NCI-H2171 (cell line): ENCODE data around the gene DCTN1.
"Not testable (repeated sequence)": the region's sequence is repeated elsewhere in the genome, so short reads cannot be mapped to it uniquely, and the experiment has no call there.

Source experiments
- DNase-seq: peaks from one replicate; lab custom pipeline; 2025; lab: John Stamatoyannopoulos, UW

Gene DCTN1

DNA sequence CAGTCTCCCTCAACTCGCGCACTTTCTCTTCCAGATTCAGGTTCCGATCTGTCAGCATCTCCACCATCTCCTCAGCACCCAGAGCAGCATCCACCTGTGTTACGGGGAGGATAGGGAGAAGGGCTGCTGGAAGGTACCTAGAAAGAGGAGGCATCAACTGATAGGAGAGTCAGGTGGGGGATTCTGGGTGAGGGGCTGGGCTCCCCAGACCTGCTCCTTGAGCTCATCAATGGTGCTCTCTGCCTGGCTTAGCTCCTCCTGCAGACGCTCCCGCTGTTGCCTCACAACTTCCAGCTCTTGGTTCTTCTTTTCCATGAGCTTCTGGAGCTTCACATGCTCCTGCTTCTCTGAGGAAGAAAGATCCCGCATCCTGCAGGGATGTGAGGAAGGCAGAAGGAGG is 10.1 kb downstream of the DCTN1 start:
- no peak for DNase-seq

DNA sequence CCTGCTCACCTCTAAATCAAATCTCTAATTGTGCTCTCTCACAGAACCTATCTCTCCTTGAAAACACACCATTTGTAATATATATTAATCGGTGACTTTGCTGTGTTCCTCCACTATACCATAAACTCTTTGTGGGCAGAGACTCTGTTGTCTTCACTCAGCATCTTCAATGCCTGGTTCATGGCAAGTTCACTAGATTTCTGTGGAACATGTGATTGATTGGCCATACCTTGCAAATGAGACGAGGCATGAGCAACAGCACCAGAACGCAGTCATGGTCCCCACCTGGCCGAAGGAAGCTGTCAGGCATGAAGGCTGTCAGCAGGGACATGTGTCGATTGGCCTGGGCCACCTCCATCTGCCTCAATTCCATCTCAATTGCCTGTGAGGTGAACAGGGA is 11.6 kb downstream of the DCTN1 start:
- no peak for DNase-seq

DNA sequence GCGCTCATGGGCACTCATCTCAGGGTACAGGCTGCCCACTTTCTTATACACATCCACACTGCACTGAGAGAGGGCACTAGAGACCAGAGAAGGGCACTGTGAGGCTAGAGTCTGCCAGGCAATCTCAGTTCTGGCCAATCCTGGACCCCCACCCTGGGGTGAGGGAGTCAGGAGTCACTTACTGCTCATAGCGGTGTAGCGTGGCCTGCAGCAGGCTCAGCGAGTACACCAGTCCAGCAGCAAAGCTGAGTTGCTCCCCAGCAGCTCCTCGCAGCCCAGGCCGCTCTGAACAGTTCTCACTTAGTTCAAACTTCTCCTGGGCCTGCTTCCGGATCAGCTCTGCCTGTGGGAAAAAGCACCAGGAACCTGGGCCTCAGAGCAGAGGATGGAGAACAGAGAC is 12.3 kb downstream of the DCTN1 start:
- DNase-seq = no peak

DNA sequence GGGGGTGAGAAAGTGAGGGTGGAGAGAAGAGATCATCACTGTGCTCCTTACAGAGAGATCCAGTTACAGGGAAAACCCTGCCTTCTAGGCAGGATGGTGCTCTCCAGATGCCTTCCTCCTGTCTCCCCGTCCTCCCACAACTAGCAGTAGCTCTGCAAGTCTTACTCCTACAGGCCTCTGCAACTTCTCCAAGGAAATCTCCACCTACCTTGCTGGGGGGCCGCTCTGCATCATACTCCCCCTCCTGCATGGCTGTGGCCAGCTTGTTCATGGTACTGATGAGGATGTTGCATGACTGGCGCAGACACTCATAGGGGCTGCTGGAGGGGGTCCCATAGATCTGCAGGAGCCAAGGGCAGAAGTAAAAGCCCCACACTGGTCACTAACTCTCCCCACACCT is 14.1 kb downstream of the DCTN1 start:
- DNase-seq = no peak

DNA sequence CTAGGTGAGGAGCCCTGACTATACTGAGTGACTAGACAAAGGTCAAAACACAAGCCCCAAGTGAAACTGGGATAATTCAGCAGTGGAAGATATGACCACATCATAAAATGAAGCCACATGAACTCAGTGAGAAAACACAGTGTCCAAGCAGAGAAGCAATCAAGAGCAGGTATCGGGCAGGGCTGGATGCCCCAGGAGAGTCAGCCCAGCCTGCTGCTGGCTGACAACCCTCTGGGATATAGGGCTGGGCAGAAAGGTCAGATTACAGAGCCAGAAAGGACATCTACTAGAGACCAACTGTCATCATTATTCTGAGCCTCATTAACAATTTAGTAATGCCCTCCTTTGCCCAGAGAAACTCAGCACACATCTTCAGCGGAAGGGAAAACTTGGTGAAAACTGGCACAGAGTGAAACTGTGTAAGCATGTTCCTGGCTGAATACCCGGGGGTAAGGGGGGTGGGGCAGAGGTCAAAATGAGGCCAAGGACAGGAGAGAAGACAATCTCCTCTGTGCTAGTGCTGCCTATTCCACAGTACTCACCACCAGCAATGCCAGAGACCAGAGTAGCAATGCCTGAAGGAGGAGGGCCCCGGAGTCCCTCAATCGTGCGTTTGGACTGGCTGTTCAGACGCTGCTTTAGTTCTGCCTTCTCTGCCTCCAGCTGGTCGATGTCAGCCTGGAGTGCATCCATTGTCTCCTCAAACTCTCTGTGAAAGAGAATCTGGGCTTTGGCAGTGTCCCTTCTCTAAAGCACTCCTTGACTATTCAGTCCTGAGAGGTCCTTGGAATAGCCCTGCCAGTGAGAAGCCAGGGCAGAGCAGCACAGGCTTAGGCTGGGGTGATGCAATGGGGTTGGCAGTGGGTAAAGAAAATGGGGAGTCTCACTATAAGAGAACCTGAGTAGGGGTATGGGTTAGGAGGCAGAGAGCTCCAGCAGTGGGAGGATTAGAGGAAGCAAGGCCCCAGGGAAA is 15.3 kb downstream of the DCTN1 start:
- DNase-seq = no peak

DNA sequence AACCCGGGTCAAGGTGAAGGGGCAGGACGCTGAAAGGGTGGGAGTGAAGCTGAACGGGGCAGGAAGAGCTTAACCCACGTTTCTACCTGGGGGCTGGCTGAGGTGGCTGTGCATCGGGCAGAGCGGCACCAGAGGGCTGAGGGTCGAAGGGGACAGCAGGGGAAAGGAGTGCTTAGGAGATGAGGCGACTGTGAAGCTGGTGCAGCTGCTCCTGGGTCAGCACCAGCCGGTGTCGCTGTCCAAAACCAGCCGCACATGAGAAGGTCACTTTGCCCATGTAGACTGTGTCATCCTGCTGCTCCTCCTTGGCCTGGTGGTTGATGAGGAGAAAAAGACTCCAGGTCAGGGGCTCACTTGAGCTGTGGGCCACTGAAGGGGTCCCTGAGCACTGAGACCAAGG is 18.8 kb downstream of the DCTN1 start:
- DNase-seq = no peak

DNA sequence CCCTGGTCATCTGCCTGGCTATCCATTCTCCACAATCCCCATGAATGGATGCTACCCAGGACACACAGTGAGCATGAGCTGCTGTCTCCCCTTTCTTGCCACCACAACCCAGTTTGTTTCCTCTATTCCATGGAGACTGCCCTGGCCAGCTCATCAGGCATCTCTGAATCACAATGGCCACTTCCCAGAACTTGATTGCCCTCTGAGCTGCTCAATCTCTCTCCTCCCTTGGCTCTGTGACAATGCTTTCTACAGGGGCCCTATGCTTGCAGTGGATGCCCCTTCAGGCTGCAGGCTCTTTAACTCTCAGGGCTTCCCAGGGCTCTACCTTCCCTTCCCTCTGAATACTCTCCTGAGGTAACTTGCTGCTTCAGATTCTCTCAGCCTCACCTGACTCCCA is 22.5 kb downstream of the DCTN1 start:
- DNase-seq = no peak

DNA sequence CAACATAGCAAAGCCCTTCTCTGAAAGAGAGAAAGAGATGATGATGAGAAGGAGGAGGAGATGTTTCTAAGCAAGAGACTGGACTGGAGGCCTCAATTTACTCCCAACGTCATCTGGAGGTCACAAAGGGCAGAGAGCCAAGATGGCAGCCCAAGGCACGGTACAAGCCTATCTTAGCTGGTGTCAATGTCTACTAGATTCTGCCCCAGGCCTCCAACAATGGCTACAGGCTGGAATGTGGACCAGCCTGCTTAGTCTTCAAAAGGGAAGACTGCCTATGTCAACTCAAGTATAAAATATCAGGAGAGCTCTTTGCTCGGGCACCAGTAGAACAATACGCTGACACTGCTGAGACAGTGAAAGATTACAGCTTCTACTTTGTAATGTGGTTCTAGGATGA is 30.2 kb downstream of the DCTN1 start:
- DNase-seq = no peak

DNA sequence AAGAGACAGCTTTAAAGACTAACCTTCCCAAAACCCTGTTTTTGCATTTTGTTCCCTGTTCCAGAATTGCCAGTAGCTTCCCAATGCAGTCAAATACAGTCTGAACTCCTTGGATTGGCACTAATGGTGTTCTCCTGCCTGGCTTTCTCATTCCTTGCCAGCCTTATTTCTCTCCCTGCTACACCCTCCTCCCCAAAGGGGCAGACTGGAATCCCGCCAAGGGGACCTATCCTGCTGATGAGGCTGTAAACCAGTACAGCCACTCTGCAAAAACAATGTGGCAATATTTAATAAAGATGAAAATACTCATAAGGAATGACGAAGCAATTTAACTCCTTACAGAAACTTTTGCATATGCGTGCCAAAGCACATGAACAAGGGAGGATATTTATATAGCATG is 32.4 kb downstream of the DCTN1 start:
- no peak for DNase-seq

DNA sequence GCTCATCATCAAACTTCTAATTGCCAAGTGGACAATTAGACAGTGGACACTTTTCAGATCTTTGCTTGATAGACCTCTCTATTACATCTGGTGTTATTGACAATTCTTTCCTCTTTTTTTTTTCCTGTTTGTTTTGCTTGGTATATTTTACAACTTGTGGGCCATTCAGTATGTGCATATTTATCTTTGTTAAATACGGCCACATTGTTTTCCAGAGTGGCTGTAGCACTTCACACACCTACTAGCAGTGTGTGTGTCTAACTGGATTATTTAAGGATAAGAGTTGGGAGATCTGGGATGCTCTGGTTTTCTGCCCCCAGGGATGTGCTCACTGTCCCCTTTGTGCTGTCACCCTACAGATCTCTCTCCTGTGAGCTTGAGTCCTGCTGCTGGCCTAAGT is 32.8 kb downstream of the DCTN1 start:
- DNase-seq = no peak

DNA sequence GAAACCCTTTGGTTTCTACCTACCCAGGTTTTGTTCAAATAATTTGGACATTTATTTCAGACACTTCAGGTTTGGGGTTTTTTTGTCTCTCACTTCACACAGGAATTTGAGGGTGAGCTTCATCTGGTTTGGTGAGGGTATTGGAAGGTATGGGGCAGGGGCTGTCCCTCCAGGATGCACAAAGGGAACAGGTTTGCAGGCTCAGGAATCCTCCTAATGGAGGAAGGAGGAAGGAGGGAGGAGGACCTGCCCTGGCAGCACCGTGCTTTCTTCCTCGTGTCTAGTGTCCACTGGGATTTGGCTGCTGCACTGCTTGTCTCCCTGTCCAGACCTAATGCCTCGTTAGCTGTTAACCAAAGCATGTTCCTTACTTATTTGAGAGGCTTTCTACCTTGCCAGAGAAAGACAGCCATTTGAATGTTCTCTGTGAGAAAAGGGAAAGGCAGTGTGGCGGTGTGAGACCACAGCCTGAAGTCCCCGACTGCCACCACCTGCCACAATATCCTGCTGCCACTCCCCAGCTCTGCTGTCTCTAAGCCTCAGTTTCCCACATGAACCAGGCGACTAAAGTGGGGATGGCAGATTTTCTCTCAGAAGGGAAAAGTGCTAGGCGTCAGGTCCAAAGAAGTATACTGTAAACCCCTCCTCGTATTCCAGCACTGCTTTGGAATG is 34.7 kb downstream of the DCTN1 start:
- DNase-seq = no peak

DNA sequence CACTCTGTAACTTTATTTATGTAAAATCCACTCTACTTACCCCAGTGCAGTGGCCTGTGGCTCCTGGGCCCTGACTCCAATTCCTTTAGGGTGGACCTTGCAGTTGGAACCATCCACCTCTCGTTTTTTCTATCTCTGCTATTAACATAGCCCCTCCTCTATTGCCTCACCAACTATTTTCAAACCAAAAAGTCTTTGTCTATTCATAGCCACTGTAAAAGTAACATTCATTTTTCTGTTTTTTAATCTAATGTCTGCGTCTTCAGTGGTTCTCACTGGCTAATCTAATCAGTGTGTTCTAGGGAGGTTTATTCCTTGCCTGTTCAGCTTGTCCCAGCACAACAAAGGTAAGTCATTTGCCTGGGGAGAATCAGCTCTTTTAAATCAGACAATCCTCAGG is 36.8 kb downstream of the DCTN1 start, which contains the start of gene SLC4A5:
SLC4A5 (minus strand) TSS at position 101 of the 400 bp plus-strand sequence. CDS start 28,393 bp downstream, outside the sequence.
- DNase-seq = no peak

DNA sequence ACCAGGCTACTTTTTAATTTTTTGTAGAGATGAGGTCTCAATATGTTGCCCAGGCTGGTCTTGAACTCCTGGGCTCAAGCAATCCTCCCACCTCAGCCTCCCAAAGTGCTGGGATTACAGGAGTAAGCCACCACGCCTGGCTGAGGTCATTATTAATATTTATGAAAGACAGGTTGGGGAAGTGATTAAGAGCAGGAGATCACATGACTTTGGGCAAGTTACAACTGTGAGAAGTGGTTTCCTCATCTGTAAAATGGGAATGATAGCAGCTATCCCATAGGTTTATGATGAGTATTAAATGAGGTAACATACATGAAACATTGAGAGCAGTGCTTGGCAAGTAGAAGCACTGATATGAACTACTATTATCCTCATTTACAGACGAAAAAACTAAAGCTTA is 43.9 kb downstream of the DCTN1 start:
- DNase-seq = not testable (repeated sequence)

DNA sequence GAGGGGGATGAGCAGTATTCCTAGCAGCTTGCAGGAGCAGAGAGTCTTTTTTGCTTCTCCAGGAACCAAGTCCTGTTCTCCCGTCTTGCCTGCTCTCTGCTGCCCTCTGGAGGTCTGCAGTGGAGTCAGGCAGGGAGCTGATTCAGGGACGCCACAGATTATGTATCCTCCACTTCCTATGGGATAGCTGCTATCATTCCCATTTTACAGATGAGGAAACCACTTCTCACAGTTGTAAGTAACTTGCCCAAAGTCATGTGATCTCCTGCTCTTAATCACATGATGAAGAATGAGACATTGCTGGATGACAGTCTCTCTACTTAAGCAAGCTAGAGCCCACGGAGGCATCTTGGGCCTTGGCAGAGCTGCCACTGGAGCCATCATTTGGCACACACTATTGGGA is 45.2 kb downstream of the DCTN1 start:
- DNase-seq = peak; percentile 60

DNA sequence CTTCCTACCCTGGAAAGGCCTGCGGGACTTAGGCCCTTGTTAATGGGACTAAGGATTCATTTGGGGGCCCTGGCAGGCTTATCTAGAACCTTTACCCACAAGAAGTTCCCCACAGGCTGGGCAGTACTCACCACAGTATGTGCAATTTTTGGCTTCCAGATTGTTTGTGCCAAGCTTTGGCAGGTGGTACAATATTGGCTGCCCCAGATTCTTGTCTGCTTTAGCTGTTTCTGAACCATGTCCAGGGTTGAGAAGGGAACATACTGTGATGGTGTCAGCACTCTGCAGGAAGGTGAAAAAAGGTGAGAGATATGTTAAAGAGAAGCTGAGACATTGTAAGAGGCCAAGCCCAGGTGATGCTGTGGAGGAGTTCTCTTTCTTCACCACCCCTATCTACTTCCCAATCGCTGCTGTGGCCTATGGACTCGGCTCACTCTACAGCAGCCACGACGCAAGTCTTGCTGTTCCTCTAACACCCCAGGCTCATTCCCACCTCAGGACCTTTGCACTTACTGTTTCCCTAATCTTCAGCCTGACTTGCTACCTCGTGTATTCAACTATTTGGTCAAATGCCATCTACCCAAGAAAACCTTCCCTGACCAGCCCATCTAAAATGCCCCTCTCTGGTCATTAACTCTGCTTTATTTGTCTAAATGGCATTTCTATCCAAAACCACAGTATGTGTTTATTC is 46.1 kb downstream of the DCTN1 start:
- DNase-seq = no peak

DNA sequence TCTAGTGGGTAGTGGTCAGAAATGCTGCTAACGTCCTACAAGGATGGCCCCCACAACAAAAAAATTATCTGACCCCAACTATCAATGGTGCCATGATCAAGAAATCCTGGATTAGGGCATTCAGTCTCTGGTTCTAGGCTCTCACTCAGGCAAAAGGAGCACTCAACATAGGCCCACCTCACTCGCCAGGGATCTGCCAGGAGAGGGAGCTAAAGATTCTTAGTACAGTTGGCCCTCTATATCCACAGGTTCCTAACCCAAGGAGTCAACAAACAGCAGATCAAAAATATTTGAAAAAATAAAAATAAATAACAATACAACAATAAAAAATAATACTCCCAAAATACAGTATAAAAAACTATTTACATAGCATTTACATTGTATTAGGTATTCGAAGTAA is 46.9 kb downstream of the DCTN1 start:
- DNase-seq = no peak

DNA sequence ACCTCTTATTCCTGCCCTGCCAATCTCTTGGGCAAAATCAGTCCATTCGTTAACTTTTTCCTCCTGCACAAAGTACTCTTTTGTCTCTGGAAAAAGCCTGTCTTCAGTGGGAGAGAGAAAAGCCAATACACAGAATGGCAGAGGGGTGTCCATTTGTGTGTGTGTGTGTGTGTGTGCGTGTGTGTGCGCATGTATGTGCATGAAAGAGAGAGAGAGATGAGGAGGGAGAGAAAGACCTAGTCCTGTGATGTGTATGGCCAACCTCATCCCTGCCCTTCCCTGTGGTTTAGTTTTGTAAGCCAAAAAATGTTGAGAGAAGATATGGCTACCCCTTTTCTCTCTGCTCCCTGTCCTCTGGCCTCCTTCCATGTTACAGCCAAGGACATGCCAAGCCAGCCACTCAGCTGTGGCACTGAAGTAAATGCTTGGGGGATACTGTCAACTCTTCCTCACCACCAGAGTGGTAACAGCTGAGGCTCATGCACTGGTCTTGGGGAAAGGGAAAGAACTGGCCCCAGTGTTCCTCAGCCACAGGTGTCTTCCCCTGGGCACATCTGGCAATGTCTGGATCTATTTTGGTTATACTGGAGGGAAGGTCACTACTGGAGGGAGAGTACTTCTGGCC is 47.4 kb downstream of the DCTN1 start:
- no peak for DNase-seq

DNA sequence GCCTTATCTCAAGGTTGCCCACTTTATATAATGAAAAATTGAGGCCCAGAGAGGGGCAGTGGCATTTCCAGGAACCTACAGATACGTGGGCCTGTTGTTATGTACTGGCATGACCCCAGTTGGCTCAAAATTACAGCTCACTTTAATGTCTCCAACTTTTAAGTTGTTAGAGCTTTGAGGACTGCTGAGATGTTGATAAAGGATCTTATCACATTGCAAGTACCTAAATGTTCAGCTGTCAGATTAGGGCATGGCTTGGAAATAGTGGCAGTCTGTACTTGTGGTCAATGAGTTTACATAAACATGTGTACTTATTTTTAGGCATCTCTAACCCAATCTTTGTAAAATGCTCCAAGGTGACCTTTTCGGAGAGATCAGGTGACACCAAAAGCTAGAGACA is 51.5 kb downstream of the DCTN1 start:
- no peak for DNase-seq

DNA sequence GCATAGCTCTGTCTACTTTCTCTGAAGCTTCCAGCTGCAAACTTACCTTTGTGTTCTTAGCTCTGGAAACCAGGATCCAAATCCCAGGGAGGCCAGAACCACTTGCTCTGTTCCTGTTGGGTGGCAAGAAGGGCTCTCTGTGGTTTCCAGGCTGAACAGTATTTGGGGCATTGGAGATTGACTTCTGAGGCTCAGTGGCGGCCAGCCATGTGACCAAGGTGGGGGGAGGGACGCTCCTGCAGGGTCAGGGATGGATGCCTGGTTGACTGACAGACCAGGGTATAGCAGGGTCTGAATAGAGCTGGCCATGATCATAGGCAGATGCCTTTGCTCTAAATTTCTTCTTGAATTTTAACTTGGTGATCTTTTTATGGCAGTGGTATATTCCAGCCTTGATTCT is 52.0 kb downstream of the DCTN1 start:
- DNase-seq = no peak

DNA sequence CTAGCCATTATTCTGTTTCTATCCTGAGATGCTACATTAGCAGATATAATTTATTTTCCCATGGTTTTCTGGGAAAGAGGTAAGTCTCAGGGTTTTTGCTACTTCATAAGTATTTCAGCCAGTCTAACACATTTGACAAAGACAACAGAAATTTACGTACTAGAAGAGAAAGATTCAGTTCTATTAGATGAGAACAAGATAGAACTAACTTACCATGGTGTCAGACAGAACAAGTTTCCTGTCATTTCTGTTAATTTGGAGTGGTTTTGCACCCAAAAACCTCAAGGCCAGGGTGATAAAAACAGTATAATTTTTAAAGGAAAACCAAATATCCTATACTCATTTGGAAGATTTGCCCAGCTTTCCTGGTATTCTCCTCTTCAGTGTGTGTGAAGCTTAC is 52.5 kb downstream of the DCTN1 start:
- DNase-seq = no peak

DNA sequence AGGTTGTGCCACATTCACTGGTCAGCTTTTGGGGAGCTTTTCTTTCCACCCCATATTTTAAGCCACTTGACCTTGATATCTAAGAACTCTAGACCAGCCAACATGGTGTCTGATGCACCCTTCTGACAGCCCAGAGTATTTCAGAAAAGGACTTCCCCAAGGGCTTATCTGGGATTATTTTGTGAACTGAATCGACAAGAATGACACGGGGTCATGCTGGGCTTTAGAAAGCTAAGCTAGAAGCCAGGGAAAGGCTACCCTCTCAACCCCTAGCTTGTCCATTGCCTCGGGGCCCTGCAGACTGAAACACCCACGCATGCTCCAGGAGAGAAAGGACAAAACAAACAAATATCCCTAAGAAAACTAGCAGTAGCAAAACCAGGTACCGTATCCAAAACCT is 52.9 kb downstream of the DCTN1 start:
- DNase-seq = no peak

DNA sequence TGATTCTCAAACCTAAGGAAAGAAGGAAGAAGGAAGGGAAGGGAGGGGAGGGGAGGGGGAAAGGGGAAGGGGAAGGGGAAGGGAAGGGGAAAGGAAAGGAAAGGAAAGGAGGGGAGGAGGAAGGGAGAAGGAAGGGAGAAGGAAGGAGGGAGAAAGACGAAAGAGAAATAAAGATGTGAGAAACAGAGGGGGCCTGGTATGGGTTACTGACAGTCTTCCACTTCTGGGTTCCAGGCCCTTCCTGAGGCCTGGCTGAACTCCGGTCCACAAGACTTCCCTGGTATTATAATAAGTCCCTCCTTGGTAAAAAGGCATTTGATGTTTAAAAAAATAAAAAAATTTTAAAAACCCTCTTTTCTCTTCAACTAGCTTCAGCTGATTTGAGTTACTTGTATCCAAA is 54.3 kb downstream of the DCTN1 start:
- no peak for DNase-seq
